Right kidney (tissue), 1 donor: ENCODE data around the gene PIGZ.

Source experiments
- DNase-seq: peaks from one replicate; pipeline ENCODE4 v3.0.0-alpha.2; 2016

PIGZ gene

DNA sequence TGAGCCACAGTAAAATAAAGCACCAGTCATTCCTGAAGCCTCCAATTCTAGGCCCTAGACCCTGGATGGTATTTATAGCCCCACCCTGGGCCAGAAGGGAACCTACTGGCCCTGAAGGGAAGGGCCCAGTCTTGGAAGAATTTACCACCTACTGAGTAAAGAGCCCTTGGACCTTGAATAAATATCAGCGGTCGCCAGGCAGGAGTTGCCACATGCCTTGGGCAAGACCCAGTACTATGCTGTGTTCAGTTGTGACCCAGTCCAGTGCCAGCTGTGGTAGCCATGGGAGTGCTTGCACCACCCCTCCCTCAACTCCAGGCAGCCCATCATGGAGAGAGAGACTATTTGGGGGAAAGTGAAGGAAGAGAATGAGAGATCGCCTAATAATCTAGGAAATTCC is 53.3 kb downstream of the PIGZ start:
- DNase-seq, result no peak

DNA sequence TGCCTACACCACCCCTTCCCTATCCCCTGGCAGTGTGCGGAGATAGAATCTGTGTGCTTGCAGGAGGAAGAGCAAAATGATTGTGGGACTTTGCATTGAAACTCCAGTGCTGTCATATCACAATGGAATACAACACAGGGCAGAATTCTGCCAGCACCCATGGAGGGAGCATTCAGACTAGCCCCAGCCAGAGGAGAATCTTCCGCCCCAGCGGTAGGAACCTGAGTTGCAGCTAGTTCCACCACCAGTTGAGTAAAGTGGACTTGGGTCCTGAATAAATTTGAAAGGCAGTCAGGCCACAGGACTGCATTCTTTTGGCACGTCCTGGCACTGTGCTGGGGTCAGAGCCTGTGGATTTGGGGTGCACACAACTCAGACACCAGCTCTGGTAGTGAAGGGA is 53.8 kb downstream of the PIGZ start:
- no peak for DNase-seq

DNA sequence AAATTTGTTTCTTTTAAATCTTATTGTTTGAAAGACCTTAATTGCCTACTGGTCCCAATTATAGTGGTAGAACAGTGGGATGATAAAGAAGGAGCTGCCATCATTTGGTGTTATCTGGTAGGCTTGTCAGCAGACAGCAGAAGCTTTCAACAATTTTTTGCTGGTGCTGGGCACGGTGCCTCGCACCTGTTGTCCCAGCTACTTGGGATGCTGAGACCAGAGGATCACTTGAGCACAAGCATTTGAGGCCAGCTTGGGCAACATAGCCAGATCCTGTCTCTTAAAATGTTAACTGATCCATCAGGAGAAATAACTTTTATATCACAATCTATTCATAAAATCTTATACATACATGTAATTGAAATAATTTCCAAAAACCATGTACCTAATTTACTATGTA is 64.9 kb downstream of the PIGZ start:
- no peak for DNase-seq

DNA sequence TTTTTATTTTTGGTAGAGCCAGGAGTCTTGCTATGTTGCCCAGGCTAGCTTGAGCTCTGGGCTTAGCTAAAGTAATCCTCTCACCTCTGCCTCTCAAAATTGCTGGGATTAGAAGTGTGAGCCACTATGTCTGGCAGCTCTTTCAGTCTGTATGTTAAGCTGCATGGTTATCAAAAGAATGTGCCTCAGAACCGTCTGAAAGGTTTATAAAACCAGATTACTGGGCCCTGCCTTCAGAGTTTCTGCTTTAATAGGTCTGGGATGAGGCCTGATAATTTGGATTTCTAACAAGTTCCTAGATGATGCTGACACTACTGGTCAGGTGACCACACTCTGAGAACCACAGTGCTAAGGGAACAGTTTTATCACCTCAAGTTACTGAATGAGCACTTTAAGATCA is 66.3 kb downstream of the PIGZ start:
- no peak for DNase-seq

DNA sequence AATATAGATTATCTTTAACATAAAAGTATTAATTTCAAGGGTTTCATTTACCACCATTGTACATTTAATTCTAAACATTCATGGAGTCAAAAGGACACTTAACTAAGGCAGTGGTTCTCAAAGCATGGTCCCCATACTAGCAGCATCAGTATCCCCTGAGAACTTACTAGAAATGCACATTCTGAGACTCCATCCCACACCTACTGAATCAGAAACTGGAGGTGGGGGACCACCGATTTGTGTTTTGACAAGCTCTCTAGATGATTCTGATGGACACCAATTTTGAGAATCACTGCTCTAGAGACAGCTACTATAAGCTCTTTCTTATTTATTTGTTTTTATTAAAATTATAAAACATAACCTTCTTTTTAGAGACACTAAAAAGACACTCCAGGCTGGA is 66.9 kb downstream of the PIGZ start:
- DNase-seq, result no peak
